ENCODE data around the gene OSCAR. TPM values are rescaled to one million over a fixed set of nuclear protein-coding genes. Genes with fewer than 3 reads are reported as not detected.

The OSCAR gene
- total and polyA plus RNA-seq, 2 of the 13 experiments (the other 11 are each of a cell fraction or from before 2014, with no cell fraction given): 1.9 TPM; not detected in 1

DNA sequence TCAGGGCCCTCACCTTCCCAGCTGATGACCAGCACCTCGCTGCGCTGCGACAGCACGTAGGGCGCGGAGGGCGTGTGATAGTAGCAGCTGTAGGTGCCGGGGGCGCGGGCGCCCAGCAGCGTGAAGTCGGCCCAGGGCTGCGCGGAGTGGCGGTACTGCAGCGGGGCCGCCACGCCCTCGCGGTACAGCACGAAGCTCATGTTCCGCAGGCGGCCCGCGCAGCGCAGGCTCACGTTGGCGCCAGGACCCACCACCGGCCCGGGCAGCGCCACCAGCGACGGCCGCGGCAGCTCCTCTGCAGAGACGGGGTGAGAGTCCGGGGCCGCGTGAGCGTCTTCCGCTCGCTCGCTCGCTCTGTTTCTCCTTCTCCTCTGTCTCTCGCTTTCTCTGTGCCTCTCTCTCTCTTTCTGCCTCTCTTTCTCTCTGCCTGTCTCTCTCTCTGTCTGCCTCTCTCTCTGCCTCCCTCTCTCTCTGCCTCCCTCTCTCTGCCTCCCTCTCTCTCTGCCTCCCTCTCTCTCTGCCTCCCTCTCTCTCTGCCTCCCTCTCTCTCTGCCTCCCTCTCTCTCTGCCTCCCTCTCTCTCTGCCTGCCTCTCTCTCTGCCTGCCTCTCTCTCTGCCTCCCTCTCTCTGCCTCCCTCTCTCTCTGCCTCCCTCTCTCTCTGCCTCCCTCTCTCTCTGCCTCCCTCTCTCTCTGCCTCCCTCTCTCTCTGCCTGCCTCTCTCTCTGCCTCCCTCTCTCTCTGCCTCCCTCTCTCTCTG, 4.6 kb downstream of the OSCAR start (continued):
- TF ChIP-seq ZNF256 (CRISPR knock-in tag; conservative IDR thresholded peaks at IDR 0.05) (0 out of 2 replicates have a peak, but pooled peaks have one; percentile 45), NKX3-1 (CRISPR knock-in tag; IDR thresholded peaks at IDR 0.05) (peak; percentile 74; the same call in 1 of the 2 replicates), HOXA3 (CRISPR knock-in tag; IDR thresholded peaks at IDR 0.05) (peak; percentile 63), FOSL1 (CRISPR knock-in tag; IDR thresholded peaks at IDR 0.05; ENCODE audit: borderline replicate concordance) (peak; percentile 19; the same call in 1 of the 2 replicates), MXD4 (CRISPR knock-in tag; IDR thresholded peaks at IDR 0.05) (peak; percentile 52; the same call in 1 of the 2 replicates), ZNF333 (CRISPR knock-in tag; IDR thresholded peaks at IDR 0.05; ENCODE audit: borderline replicate concordance) (peak; percentile 52; the same call in 1 of the 2 replicates), ZNF790 (CRISPR knock-in tag; IDR thresholded peaks at IDR 0.05; ENCODE audit: borderline replicate concordance) (peak; percentile 51; the same call in 1 of the 2 replicates), ZNF773 (CRISPR knock-in tag; IDR thresholded peaks at IDR 0.05; ENCODE audit: borderline replicate concordance) (peak; percentile 84; the same call in 1 of the 2 replicates), ZNF761 (CRISPR knock-in tag; conservative IDR thresholded peaks at IDR 0.05) (peak; percentile 63; the same call in 1 of the 2 replicates), ZNF563 (CRISPR knock-in tag; IDR thresholded peaks at IDR 0.05) (peak; percentile 96), ZNF263 (CRISPR knock-in tag; IDR thresholded peaks at IDR 0.05) (peak; percentile 61; the same call in 1 of the 2 replicates), ZSCAN21 (CRISPR knock-in tag; IDR thresholded peaks at IDR 0.05; ENCODE audit: borderline replicate concordance) (peak; percentile 93)
- TF ChIP-seq, protein P1, sequence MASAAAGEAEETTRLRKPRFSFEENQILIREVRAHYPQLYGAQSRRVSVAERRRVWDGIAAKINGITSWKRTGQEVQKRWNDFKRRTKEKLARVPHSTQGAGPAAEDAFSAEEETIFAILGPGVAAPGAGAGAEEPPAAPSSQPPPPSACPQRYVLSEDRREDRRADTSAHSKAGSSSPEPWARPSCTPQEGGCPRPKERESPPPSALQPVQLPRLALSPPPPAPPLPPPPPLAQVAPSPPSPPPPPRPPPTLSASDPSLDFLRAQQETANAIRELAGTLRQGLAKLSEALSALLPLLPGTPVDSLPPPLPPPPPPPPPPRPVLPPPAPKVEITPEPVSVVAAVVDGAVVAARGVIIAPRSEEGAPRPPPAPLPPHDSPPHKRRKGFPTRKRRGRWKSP (CRISPR knock-in tag; IDR thresholded peaks at IDR 0.05): peak; percentile 83
- TF ChIP-seq, protein P2, sequence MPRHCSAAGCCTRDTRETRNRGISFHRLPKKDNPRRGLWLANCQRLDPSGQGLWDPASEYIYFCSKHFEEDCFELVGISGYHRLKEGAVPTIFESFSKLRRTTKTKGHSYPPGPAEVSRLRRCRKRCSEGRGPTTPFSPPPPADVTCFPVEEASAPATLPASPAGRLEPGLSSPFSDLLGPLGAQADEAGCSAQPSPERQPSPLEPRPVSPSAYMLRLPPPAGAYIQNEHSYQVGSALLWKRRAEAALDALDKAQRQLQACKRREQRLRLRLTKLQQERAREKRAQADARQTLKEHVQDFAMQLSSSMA (CRISPR knock-in tag; IDR thresholded peaks at IDR 0.05): peak; percentile 46; the same call in 1 of the 2 replicates
- TF ChIP-seq, protein P3, sequence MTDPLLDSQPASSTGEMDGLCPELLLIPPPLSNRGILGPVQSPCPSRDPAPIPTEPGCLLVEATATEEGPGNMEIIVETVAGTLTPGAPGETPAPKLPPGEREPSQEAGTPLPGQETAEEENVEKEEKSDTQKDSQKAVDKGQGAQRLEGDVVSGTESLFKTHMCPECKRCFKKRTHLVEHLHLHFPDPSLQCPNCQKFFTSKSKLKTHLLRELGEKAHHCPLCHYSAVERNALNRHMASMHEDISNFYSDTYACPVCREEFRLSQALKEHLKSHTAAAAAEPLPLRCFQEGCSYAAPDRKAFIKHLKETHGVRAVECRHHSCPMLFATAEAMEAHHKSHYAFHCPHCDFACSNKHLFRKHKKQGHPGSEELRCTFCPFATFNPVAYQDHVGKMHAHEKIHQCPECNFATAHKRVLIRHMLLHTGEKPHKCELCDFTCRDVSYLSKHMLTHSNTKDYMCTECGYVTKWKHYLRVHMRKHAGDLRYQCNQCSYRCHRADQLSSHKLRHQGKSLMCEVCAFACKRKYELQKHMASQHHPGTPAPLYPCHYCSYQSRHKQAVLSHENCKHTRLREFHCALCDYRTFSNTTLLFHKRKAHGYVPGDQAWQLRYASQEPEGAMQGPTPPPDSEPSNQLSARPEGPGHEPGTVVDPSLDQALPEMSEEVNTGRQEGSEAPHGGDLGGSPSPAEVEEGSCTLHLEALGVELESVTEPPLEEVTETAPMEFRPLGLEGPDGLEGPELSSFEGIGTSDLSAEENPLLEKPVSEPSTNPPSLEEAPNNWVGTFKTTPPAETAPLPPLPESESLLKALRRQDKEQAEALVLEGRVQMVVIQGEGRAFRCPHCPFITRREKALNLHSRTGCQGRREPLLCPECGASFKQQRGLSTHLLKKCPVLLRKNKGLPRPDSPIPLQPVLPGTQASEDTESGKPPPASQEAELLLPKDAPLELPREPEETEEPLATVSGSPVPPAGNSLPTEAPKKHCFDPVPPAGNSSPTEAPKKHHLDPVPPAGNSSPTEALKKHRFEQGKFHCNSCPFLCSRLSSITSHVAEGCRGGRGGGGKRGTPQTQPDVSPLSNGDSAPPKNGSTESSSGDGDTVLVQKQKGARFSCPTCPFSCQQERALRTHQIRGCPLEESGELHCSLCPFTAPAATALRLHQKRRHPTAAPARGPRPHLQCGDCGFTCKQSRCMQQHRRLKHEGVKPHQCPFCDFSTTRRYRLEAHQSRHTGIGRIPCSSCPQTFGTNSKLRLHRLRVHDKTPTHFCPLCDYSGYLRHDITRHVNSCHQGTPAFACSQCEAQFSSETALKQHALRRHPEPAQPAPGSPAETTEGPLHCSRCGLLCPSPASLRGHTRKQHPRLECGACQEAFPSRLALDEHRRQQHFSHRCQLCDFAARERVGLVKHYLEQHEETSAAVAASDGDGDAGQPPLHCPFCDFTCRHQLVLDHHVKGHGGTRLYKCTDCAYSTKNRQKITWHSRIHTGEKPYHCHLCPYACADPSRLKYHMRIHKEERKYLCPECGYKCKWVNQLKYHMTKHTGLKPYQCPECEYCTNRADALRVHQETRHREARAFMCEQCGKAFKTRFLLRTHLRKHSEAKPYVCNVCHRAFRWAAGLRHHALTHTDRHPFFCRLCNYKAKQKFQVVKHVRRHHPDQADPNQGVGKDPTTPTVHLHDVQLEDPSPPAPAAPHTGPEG (CRISPR knock-in tag; IDR thresholded peaks at IDR 0.05): 0 out of 2 replicates have a peak, but pooled peaks have one; percentile 78
- TF ChIP-seq, protein P4, sequence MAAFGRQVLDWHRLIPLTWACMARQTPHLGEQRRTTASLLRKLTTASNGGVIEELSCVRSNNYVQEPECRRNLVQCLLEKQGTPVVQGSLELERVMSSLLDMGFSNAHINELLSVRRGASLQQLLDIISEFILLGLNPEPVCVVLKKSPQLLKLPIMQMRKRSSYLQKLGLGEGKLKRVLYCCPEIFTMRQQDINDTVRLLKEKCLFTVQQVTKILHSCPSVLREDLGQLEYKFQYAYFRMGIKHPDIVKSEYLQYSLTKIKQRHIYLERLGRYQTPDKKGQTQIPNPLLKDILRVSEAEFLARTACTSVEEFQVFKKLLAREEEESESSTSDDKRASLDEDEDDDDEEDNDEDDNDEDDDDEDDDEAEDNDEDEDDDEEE (CRISPR knock-in tag; IDR thresholded peaks at IDR 0.05): peak; percentile 74; the same call in 1 of the 2 replicates
- TF ChIP-seq, protein P5, sequence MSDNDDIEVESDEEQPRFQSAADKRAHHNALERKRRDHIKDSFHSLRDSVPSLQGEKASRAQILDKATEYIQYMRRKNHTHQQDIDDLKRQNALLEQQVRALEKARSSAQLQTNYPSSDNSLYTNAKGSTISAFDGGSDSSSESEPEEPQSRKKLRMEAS (IDR thresholded peaks at IDR 0.05): peak; percentile 94
